HG02884 (cell line): ENCODE results near the gene PLAC1.

Experiments used
- ATAC-seq: cut with Tn5 transposase; IDR thresholded peaks from one replicate; pipeline ENCODE4 v1.9.1; 2021; ENCODE audit warnings: mild to moderate bottlenecking, moderate library complexity; ENCODE audit not compliant: unreplicated experiment

The PLAC1 gene

DNA sequence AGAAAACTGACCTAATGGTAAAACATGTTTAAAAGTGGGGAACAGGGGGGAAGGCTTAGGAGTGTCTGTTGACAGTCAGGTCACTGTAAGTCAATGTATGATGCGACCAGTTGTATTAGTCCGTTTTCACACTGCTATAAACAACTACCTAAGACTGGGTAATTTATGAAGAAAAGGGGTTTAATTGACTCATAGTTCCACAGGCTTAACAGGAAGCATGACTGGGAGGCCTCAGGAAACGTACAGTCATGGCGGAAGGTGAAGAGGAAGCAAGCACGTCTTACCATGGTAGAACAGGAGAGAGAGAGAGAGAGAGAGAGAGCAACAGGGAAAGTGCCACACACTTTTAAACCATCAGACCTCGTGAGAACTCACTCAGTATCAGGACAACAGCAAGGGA, 13.0 kb upstream of the PLAC1 start:
- no peak for ATAC-seq

DNA sequence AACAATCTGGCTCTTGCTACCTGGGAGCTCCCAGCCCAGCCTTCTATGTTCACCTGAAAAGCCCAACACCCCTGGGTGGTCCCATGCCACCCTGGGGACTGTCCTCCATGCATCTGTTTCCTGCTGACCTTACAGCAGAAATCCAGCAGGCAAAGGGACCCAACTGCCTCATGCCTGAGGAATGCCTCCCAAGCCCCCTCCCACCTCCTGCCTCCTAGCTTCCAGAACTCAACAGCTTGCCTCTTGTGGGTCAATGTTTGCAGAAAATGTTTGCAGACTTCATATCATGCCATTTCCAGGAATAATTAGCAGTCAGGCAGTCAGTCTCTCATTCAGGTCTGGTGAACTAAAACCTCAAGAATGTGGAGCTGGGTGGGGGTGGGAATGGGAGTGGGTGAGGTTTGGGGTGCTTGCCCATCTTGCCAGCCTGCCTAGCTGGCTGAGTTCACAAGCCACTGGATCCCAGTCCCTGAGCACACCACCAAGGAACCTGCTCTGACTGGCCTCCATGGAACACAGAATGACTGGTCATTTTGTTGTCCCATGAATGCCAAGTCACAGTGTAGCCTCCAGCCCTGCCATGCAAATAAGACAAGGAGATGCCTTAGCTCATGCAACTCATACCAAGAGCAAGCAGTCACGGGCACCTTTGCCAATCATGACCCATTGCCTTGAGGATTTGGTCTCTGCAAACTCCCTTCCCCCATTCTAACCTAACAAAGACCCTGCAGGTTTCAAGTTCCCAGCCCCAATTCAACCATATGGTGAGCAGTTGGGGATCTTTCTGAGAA, 12.1 kb upstream of the PLAC1 start:
- no peak for ATAC-seq

DNA sequence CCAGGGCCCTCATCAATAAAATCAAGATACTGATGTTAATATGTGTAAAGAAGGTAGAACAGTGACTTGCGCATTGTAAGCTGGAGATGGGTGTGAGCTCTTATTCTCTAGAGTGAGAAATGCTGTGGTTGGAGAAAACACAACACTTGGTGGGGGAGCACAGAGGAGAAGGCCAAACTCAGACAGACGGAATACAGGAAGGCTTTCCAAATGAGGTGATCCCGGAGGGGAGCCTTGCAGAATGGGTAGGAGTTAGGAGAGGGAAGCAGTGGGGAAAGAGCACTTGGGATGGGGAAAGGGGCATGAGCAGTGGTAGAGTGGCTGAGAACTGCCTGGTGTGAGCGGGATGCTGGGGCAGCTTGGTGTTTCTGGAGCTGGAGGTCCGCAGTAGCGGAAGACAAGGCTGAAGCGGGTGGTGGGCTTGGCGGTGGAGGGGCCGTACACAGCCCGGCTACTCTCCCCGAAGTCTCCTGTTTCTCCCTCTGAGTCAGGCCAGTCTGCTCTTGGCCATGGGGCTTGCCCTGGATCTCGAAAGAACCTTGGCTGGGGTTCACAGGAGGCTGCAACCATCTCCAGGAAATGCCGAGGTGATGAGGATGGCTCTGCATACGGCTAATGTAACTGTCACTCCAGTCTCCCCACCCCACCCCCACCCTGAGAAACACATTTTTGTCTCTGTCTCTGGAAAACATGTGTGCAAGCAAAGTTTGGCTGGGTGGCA, 11.3 kb upstream of the PLAC1 start:
- ATAC-seq, result no peak

DNA sequence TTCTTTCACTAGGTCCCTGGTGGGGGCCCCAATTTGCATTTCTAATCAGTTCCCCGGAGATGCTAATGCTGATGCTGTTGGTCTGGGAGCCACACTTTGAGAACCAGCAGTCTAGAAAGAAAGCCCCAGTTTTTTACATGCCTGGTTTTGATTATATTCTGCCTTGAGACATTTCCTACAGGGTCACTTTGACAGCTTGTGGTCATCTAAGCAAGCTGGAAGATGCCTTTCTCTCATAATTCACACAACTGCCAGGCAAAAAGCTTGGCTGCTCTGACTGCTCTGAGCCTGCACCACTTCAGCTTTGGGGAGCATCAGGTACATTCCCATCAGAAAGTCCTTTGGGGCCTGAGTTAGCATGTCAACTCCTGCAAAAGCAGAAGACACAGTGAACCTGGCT, 5.9 kb upstream of the PLAC1 start:
- no peak for ATAC-seq

DNA sequence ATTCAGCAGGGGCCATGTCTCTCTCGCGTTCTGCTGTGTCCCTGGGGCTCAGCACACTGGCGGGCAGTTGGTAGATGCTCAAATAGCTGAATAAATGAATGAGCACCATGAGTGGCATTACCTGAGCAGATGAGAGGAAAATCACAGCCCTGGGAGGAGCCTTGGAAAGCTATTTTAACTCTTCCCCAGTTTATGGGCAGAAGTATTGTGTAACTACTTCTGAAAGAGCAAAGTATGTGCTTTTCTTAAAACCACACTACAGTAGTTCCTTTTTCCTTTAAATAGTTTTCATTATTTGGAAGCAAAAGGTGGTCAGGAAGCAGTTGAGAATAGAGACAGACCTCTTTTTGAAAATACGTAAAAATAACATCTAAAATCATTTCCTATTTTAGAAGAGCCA, 3.0 kb upstream of the PLAC1 start:
- ATAC-seq, result no peak

DNA sequence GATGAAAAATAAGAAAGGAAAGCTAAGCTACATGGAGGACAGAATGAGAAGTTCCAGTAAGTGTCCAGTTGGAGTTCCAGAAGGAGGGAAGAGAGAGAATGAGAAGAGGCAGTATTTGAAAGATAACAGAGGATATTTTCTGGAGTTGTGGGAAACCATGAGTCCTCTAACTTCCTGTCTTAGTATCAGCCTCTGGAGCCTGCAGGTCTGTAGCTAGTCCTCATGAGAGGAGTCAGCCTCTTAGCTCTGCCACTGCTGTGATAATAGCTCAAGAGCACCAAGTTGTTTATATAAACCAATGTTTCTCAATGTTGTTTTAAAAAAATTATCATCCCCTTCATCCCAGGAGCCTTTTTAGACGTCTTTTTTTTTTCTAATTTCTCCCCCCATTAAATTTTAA, 2.4 kb upstream of the PLAC1 start:
- no peak for ATAC-seq

DNA sequence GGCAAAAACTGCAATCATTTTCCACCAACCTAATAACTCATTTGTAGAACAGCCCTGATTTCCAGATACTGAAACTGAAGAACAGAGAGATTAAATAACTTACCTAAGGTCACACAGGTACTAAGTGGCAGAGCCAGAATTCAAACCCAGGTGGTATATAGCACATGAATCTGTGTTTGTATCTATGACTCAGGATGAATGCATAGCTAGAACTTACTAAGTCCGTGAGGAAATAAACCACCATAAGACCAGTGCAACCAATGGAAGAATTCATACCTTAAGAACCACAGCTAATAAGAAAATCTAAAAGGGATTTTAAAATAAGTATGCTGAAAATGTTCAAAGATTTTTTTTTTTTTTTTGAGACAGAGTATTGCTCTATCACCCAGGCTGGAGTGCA, 1.5 kb upstream of the PLAC1 start:
- no peak for ATAC-seq

DNA sequence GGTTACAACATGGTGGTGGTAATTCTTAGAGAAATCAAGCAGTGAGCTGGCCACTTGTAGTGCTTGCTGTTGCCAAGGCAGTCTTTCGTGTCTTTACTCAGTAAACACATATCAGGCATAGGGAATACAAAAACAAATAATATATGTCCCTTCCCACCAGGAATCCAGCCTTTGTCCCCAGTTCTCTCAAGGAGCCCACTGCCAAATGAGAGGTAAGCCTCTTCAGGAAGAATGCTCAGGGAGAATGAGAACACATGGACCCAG, 421 bp upstream of the PLAC1 start:
- no peak for ATAC-seq

DNA sequence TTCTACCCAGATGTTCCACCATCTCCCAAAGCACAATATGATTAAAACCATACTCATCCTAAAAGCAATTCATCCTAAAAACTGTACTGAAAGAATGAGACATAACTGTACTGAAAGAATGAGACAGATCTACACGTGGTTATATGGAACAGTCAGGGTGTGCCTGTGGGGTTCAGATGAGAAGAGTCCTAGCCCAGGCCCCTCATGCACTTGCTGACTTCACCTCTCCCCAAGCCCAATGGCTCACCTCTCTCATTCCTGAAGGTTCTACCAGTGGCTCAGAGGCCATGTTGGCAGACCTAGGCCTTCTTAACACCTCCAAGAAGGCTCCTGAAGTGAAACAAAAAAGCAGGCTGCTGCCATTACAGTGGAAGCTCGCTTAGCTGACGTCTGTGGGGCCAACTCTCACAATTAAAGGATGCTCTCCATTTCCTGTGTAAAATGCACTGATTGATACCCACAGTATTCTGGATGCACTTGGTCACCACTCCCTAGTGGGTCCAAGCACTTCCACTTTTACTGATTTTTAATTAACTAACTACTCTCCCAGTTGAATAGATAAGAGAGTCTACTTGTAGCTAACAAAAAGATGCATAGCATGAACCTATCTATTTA, 3.8 kb downstream of the PLAC1 start:
- peak; percentile 87 for ATAC-seq

DNA sequence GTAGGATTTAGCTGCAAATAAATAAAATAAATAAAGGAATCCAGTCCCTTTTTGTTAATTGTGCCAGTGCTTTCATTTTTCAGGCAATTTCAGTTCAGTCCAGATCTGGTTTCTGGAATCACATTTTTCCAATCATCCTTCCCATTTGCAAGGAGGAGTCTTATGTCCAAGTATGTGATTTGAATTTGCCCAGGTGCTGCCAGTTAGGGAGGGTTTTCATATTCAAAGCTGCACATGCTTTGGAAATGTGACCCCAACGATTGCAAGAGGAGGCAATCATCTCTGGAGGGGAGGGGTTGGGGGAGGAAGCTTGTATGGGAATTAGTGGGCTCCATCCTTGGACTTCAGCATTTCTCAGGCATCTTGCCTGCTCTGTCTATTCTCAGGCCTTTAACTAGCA, 4.4 kb downstream of the PLAC1 start:
- no peak for ATAC-seq

DNA sequence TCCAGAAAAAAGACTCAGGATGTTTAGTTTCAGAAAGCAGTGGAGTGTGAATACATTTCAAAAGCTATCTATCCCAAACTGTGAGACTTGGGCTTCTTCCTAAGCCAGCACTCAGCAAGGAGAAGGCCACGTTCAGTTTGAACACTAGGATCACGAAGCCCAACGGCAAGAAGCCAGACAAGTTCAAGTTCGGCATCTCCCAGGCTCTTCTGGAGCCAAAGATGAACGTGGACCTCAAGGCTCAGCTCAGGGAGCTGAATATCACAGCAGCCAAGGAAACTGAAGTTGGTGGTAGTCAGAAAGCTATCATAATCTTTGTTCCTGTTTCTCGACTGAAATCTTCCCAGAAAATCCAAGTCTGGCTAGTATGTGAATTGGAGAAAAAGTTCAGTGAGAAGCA, 7.6 kb downstream of the PLAC1 start:
- no peak for ATAC-seq

DNA sequence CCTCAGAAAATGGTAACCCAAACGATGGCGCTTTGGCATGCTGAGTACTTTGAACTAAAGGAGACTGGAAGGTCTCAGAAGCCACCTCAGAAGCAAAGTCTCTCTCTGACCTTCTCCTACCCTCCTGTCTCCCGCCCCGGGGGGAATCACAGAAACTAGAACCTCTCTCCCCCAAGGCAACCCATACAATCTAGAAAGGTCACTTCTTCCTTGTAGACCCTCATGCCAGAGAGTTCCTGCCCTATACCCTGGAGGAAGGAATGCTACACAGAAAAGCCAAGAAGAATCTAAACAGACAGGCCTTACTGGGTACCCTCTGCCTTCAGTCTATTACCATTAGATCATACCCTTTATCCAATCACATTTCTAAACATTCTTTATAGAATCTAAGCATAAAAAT, 8.5 kb downstream of the PLAC1 start:
- ATAC-seq, result no peak

DNA sequence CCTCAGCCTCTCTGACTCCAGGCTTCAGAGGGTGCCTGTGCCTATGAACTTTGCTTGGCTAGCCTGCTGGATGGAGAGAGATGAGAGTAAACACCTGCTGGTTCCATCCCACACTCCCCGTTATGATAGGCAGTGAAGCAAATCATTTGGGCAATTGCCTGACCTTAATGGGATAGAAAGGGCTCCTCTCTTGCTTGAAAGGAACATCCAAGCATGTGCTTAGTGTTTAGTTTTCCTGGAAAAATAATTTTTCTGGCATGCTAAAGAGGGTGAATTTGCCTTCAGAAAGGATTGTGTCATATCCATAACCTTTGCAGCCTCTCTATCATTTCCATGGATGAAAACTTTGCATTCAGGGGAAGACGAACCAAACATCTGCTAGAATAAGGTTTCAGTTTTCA, 10.8 kb downstream of the PLAC1 start:
- ATAC-seq, result no peak

DNA sequence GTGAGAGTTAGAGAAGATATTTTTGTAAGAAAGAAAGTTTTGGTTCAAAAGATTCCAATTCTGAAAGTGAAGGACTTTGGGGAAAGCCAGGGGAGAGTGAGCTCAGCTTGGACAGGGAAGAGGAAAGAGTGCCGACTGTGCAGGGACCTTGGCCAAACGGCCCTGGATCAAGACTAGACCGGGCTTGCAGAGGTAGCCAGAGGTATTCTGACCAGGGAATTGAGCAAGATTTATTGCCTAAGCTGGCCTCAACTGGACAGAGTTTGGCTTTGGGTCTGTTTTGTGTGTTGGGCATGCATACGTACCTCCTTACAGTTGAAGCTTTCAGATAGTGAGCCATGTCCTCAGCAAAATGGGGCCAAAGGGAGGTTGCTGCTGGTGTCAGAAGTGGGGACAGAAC, 11.6 kb downstream of the PLAC1 start:
- ATAC-seq, result no peak

DNA sequence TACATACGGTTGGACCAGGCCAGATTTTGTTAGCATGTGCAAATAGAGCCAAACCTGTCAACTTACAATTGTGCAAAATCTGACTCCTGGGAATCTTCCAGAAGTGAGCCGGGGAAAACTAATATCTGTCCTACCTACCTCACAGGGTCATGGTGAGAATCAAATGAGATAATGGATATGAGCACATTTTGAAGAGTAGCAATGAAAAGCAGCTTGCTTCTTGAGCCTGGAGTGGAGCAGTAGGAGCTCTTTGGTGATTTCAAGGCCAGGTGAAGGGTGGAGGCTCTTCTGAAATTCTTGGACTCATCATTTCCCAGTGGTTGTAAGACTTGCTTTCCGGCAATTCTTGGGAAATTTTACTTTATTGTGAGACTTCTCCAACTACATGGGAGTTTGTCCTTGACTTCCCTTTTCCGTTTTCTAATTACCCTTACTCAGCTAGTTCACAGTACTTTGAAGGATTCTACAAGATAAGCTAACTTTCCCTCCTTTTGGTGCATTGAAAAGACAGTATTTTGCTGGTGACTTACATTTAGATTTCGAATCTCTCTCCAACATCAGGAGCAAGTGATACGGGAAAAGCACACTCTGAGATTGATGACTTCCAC, 12.2 kb downstream of the PLAC1 start:
- ATAC-seq, result no peak

DNA sequence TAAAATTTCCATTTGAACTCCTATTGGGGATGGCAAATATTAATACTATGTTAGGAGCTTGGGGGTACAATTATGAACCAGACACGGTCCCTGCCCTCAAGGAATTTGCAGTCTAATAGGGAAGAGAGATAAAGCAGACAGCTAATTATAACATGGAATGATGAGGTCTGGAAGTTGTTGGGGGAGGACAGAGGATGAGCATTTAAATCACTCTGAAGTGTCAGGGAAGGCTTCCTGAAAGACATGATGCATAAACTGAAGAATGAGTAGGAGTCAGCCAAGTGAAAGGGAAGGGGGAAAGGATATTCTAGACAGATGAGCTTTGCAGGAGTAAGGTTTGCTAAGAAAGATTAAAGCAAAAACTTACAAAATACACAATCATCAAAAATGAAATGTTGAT, 15.9 kb downstream of the PLAC1 start:
- no peak for ATAC-seq

DNA sequence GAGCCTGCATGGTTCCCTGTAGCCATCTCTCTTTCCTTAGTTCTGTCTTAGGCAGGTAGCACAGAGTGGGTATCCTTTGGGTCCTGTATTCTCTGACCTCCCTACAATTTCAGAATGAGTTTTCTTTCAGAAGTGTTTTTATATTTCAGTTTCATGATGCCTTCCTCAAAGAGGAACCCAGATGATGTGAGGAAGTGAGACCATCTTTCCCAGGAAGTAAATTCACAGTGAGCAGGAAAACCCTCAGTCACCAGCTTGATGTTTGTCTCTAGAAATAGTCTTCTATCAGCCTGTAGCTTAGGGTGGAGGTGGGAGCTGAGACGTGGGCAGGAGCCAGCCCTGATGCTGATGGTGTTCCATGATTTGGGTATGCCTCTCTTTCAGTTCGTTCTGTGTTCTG, 16.9 kb downstream of the PLAC1 start:
- no peak for ATAC-seq

DNA sequence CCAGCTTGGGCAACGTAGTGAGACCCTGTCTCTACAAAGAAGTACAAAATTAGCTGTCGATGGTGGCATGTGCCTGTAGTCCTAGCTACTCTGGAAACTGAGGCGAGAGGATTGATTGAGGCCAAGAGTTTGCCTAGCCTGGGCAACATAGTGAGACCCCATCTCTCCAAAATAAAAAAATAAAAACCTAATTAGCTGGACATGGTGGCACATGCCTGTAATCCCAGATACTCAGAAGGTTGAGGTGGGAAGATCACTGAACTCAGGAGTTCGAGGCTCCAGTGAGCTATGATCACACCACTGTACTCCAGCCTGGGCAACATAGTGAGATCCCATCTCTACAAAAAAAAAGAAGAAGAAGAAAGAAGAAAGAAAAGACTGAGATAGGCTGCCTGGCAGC, 17.4 kb downstream of the PLAC1 start:
- no peak for ATAC-seq

DNA sequence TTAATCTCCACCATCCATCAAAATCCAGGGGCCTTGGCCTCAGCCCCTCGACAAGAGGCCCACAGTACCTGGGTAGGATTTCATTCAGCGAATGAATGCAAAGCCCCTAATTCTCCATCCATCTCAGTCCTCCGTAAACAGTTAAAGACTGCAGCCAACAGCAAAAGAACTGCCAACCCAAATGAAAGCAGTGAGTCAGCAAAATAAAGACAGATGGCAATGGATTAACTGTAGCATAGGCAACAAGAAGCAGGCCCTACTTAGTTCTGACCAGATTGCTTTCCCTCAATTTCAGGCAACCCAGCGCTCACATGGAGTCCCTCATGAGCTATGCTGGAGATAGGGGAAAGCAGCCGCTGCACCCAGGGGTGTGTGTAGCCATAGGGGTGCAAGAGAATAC, 21.4 kb downstream of the PLAC1 start:
- ATAC-seq, result no peak

DNA sequence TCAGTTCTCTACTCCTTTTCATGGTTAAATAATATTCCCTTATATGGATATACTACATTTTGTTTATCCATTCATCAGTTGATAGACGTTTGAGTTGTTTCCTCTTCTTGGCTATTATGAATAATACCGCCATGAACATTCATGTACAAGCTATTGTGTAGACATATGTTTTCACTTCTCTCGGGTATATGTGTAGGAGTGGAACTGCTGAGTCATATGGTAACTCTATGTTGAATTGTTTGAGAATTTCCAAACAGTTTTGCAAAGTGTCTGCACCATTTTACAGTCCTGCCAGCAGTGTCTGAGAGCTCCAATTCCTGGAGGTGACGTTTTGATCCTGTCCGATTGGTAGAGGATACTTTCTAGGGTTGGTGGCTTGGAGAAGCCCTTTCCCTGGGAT, 23.6 kb downstream of the PLAC1 start:
- peak; percentile 97 for ATAC-seq

DNA sequence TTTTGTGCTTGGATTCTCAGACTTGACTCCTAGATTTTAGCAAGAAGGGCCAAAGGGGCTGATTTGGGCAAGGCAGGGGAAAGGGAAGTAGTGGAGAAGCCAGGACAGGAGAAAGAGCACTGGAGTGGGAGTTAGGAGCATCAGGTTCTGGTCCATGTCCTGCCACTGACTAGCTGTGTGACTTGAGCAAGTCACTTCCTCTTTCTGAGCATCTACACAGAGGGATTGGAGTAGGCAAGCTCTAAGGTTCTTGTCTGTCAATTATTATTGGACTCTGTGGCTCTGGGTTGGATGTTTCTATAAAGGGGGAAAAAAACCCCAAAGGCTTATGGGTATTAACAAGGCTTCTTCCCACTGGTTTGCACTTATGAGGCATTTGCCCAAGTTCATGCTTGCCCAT, 24.4 kb downstream of the PLAC1 start:
- no peak for ATAC-seq

DNA sequence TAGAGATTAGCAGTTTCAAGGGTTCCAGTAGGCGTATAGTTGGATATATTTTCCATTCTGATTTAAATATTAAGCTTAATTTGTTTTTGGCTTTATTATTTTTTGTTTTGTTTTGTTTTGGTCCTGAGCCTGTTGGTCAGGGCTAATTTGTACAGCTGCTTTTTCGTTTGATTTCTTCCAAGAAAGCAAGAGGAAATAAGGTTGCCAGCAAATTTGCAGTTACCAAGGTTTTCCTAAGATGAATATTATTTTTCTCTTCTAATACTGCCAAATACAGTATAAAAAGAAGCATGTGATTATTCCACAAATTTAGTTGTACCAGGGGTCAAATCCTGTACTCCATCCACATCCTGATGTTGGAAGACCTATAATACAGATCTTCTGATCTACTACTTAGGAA, 24.9 kb downstream of the PLAC1 start:
- ATAC-seq, result no peak
